HG02588 (cell line): Measurements from ENCODE around the gene TNRC6B.
"Not testable (repeated sequence)": the region's sequence is repeated elsewhere in the genome, so short reads cannot be mapped to it uniquely, and the experiment has no call there.

Experiments
- ATAC-seq: cut with Tn5 transposase; IDR thresholded peaks from one replicate; pipeline ENCODE4 v1.9.1; 2021; ENCODE audit warnings: mild to moderate bottlenecking, moderate library complexity; ENCODE audit not compliant: unreplicated experiment

TNRC6B gene

GRCh38 chr22:40212121-40212520 lies 34.4 kb downstream of the TNRC6B start:
- ATAC-seq = no peak

- no peak for ATAC-seq
Observed at GRCh38 chr22:40213478-40213877, 35.8 kb downstream of the TNRC6B start.

GRCh38 chr22:40215266-40215665 lies 37.5 kb downstream of the TNRC6B start:
- ATAC-seq = no peak

- ATAC-seq = no peak
Observed at GRCh38 chr22:40216041-40216756, 38.5 kb downstream of the TNRC6B start.

DNA sequence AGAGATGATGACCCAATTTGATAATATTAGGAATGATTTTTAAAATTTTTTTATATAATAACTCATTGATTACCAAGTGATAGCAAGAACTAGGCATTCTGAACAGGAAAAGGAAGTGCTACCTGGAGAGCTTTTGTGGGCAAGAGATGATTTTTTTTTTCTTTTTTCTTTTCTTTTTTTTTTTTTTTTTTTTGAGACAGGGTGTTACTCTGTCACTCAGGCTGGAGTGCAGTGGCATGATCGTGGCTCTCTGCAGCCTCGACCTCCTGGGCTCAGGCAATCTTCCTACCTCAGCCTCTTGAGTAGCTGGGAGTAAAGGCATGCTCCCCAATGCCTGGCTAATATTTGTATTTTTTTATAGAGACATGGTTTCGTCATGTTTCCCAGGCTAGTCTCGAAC lies 40.4 kb downstream of the TNRC6B start:
- no peak for ATAC-seq

- no peak for ATAC-seq
Observed at GRCh38 chr22:40218723-40219294, 41.1 kb downstream of the TNRC6B start.

DNA sequence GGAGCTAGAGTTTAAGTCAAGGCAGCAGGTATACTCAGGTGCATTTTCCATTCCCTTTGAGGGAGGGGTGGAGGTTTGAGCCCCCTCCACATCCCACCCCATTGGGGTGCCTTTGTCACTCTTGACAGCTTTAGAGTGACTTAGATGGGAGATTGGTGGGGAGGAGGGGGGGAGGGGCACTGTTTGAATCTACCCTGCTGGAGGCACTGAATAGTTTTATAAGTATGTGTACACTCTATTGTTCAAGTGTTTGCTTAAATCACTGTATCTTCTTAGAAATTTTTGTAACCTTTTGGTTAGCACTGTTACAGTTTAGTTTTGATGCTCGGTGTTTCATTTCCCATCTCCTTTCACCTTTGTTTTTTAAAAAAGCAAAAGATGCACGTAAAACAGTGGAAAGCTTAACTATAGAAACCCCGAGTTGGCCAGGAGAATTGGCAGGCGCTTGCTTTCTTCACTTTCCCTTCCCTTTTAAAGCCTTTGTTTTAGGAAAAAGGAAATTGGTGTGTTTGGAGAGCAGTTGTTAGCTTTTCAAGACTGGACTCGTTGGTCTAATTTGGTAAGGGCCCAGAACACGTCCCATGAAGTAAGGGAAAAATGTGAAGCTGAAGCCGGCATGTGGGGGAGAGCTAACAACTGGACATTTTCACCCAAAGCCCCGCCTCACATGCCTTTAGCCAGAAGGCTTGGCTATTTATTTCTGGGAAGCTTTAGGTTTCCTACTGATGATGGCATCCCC lies 42.8 kb downstream of the TNRC6B start:
- ATAC-seq = no peak

DNA sequence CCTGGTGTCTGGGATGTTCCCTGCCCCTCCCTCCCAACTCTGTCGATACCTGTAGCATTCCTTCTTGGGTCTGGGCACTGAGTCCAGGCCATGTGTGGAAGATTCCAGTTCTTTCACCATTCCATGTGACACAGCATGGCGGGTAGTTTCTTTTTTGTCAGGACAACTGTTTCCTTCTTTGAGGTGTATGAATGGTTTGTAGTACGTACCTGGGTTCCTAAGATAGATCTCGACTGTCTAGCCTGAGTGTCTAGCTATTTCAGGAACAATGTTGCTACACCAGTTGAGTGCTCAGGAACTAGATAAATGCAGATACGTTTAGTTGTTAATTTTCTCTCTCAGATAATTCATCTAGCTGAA lies 43.3 kb downstream of the TNRC6B start:
- no peak for ATAC-seq

- not testable (repeated sequence) for ATAC-seq
Observed at GRCh38 chr22:40222979-40223378, 45.3 kb downstream of the TNRC6B start.

DNA sequence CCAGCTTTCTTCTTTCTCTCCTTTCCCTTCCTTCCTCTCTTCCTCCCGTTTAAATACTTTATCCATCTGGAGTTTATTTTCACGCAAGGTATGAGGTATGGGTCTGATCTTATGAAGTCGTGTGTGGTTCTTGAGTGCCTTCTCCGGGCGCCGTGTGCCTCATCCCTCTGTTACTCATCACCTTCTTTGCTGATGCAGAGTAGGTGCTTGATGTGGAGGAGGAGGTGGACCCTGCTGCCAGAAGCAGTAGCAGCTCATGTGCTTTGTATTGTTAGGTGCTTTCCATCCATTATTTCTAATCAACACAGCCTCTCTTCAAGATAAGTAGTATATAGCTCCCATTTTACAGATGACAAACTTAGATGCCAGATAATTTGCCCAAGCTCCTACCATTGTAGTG lies 47.0 kb downstream of the TNRC6B start:
- ATAC-seq = no peak

GRCh38 chr22:40226620-40227019 lies 48.9 kb downstream of the TNRC6B start:
- no peak for ATAC-seq

DNA sequence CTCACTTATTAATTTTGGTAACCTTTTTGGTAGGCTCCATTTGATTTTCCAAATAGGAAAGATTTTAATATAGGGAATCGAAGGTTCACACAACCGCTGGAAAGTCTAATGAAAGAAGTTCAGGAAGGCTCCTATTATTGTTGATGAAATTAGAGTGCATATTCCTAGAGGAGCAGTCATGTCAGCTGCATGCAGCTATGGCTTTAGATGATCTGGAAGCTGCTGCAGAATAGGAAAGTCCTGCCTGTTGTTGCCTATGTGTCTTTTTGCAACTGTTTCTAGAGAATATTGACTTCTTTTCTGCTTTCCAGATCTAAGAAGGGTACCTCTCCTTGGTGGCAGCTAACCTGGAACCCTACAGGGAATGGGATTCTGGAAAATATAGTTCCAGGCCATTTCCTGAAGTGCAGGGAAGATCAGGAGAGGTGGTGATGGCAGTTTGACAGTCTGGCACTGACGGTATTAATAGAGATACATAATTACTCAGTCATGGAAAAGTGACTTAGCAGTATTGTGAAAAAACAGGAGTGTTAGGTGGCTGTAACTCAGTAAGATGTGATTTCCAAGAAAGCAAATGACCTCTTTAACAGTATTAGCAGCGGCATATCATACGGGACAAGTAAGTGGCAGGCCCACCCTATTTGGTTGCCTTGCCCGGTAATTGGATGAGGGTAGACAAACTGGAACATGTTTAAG lies 54.0 kb downstream of the TNRC6B start:
- ATAC-seq = no peak

GRCh38 chr22:40232624-40233023 lies 54.9 kb downstream of the TNRC6B start:
- ATAC-seq = no peak

DNA sequence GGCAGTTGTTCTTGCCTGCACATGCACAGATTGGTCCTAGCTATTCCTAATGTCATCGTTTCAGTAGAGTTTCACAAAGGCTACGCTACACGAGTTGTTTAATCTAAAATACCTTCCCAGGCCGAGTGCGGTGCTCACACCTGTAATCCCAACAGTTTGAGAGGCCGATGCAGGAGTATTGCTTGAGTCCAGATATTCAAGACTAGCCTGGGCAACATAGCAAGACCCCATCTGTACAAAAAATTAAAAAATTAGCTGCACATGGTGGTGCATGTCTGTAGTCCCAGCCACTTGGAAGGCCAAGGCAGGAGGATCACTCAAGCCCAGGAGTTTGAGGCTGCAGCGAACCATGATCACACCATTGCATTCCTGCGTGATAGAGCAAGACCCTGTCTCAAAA lies 56.2 kb downstream of the TNRC6B start:
- ATAC-seq = no peak

GRCh38 chr22:40234658-40235057 lies 56.9 kb downstream of the TNRC6B start:
- no peak for ATAC-seq

DNA sequence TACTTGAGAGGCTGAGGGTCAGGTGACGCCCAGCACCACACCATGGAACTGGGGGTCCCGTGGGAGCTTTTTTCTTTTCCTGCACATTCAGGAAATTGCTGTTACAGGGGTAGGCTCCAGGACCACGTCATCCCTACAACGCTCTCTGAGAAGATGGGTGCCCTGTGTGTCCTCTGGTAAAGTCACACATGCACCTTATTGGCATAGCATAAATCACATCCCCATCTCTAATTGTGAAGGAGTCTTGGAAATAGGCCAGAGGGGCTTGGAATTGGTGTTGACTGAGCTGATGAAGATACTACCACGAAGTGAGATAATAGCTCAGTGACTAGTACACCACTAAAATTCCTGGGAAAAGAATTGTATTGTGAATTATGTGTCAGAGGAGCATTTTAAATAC lies 57.6 kb downstream of the TNRC6B start:
- ATAC-seq = no peak

GRCh38 chr22:40236131-40236665 lies 58.5 kb downstream of the TNRC6B start:
- ATAC-seq = no peak

GRCh38 chr22:40237241-40237640 lies 59.5 kb downstream of the TNRC6B start:
- ATAC-seq = no peak

DNA sequence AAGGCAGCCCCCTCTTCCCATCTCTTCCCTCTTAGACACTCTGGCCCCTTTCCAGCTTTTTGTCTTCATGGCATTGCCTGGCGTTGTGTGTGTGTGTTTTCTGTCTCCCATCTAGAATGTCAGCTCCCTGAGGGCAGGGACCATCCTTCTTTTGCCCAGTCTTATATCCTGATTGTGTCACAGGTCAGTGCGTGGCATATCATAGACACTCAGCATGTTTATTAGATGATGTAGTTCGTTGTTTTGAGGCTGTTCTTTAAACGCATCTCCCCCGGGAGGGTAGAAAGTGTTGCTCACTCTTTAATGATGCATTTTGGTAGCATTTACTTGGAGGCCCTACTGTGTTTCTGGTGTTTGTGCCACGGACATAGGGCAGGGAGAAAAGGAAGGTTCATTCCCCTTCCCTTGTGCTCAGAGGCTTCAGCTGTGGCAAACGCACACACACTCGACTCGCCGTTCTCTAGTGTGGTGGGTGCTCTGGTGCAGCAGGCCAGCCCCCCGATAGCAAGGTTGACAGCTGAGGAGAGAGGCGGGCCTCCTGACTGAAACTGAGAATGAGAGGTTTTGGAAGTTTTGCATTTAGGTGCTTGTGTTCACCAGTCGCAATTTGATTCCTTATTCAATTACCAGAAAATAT lies 60.2 kb downstream of the TNRC6B start:
- no peak for ATAC-seq

- ATAC-seq = no peak
Observed at GRCh38 chr22:40238425-40239344, 61.0 kb downstream of the TNRC6B start.
